ENCODE results near the gene MS4A18.
A peak's percentile ranks its signal among the peaks of the same experiment; 100 is the strongest.

Gene MS4A18

DNA sequence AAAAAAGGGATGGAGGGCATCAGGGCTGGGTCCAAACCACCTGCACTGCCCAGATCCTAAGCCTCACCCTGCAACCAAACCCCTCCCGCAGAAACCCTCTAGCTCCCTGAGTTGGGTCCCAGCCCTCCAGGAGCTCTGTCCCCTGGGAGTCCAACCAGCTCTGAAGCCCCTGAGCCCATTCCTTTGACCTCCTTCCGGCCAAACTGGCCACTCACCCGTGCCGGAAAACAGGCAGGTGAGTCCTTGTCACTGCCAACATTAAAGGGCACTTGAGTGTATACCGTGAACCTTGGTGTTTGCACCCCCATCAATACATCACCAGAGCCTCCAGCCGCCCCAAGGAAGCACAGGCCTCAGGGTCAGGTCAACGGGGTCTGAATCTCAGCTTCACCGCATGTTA lies 43.7 kb downstream of the MS4A18 start:
- DNase-seq = no peak

DNA sequence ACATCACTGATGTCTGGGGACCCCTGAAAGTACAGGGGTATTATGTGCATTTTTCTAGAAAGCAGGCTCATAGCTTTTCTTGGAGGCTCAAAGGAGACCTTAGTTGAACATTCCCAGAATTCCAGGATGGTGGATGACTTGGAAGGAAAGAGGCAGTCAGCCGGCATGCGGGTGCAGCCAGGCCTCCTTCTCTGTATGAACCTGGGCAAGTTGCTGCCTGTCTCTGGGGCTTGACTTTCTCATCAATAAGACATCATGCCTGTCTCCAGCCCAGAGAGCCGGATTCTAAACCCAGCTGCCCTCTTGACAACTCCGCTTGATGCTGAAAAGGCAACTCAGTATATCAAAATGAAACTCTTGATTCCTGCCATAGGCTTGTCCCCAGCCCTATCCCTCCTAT lies 44.8 kb downstream of the MS4A18 start:
- DNase-seq = no peak

DNA sequence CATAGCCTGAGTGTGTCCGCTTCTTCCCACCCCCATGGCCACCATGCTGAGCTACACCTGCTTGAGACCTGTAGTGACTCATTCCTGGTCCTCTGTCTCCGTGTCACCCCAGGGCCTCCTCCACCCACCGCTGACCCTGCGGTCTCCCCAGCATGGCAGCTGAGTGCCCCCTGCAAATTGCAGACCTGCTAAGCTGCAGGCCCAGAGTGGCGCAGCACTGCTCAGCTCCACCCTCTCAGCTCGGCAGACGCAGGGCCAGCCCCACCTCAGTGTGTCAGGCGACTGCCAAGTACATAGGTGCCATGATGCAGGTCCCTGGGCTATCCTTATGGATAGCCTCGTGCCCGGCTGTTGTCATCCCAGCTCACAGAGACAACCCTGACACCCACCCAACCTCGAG lies 45.3 kb downstream of the MS4A18 start:
- DNase-seq = no peak

DNA sequence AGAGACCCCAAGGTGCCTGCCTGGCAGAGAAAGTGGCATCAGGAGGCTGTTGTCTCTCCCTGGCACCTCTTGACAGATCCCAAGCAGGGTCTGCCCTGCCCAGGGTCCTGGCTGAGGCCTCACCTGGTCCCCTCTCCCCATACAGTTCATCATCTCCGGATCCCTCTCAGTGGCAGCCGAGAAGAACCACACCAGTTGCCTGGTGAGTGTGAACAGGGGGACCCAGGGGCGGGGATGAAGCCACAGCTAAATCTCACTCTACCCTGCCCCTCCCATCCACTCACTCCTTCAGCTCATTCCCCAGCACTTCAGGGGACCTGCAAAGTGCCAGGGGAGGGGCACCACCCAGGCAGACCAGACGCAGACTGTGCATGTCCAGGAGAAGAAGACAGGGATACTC lies 46.6 kb downstream of the MS4A18 start:
- DNase-seq = no peak

DNA sequence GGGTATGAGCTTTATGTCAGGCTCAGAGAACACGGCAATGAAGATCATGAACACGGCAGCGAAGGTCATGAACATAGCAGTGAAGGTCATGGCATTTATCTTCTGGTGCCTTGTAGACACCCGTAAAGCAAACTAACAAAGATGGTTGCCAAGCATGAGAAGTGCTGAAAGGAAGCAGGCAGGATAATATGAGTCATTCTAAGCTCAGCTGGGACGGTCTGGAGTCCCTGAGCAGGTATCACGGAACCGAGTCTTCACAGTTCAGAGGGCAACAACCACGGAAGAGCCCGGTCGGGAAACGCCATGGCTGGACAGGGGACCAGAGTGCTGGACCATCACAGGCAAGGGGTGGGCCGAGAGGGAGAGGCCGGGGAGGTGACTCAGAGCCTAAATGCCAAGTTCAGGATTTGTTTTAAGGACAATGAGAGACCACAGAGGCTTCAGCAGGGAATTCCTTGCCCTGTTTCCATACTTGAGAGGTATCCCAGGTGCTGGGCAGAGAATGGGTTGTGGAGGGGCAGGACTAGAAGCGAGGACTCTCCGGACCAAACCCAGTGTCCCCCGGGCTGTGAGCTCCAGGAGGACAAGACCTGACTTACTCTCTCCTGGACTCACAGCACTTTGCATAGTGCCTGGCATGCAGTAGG lies 47.5 kb downstream of the MS4A18 start:
- DNase-seq = no peak

DNA sequence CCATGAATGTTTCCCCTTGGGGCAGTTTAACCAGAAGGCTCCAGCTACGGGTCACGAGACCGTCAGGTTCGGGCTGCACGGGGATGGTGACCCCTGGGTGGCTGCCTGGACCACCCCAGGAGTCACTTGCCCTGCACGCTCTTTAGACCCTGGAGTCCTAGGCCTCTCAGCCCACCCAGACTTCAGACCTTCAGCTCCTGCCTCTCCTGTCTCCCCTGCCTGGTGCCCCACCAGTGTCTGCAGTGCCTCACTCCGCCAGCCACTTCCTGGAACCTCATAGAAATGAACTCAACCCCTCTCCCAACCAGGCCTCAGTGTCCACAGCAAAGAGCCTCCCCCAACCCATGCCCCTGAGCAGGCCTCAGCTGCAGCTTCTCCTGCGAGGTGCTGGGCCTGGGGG lies 48.1 kb downstream of the MS4A18 start:
- DNase-seq = no peak

DNA sequence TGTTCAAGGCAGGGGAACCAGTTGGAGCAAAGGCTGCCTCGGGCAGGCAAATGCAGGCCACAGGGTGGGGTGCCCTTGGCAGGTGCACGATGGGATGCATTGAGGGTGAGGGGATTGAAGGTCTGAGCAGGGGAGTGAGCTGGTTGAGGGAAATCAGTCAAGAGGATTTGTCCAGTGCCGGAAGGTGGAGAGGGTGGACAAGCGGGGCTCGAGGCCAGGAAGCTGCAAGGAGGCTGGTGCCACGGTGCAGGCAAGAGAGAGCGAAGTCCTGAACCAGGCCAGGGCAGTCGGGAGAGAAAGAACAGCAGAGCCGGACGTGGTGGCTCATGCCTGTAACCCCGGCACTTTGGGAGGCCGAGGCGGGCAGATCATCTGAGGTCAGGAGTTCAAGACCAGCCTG lies 50.2 kb downstream of the MS4A18 start:
- no peak for DNase-seq

DNA sequence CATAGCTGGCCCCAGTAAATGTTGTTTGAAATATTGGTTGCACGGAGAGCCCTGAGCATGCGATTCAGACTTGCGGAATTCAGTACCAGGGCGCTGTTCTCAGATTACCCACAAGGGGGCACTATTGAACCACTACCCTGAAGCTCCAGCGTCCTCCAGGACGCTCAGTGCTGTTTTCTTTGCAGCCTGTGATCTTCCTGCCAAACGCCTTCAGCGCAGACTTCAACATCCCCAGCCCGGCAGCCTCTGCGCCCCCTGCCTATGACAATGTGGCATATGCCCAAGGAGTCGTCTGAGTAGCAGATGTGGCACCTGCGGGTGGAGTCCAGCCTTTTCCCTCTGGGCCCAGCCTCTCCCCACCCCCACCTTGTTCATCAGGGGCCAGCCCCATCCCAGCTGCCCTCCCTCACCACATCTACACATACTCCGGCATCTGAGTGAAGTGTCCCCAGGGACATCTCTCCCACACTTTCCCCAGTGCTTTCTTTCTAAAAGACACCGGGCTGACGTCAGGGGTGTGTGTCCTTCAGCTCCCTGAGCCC lies 51.0 kb downstream of the MS4A18 start:
- peak; percentile 31 to 59 for DNase-seq

DNA sequence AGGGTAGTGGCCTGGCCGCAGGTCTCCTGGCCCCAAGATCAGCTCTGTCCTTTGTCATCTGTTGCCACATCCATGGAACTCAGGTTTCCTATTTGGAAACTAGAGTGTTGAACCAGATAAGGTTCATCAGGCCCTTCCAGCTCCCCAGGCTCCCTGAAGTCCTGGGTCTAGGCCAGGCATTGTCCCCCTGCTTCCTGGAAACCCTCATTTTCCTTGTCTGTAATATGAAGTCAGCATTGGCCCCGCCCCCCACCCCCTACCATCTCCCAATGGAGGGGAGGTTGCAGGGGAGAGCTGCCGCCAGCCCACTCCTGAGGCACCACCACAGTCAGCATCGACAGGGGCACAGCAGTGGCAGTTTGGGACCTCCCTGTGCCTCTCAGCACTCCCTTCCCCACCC lies 51.6 kb downstream of the MS4A18 start:
- DNase-seq = no peak

DNA sequence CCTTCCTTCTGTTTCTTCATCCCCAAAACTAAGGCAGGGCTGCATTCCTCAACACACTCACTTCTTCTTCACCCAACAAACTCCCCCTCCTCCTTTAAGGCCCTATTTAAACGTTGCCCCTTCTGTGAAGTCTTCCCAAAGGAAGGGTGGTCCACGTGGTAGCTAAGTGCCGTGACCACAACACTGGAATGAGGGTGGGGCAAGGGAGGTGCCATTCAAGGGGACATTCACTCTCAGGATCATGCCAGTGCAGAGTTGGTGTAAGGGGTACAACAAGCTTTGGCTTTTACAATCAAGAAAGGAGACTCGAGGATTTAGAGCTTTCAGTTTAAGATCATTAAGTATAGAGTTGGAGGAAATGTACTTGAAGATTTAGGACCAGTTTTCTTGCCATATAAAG lies 52.6 kb downstream of the MS4A18 start:
- DNase-seq = no peak

DNA sequence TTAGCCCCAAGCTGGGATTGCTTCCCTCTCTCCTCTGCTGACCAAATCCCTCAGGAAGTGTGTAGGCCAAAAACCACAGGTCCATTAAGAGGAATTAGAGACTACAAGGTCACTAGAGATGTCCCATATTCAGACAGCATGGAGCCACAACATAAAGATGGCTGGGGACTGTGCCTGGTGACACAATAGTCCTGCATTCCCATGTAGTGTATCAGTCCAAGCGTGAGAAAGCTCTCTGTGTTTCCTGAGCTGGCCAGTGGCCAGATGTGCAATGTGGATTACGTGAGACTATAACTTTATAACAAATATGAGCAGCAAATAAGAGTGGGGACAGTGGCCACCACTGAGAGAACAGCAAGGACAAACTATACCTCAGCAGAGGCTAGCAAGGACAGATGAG lies 53.1 kb downstream of the MS4A18 start:
- no peak for DNase-seq

DNA sequence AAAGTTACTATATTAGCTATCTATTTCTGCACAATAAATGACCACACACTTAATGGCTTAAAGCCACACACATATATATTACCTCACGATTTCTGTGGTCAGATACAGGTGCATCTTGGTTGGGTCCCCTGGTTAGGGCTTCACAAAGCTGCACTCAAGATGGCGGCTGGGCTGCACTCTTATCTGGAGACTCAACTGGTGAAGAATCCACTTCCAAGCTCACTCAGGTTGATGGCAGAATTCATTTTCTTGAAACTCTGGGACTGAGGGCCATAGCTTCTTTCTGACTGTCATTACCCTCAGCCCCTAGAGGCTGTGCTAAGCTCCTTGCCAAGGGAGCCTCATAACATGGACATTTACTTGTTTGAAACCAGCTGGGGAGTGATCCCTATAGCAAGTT lies 55.5 kb downstream of the MS4A18 start:
- no peak for DNase-seq

DNA sequence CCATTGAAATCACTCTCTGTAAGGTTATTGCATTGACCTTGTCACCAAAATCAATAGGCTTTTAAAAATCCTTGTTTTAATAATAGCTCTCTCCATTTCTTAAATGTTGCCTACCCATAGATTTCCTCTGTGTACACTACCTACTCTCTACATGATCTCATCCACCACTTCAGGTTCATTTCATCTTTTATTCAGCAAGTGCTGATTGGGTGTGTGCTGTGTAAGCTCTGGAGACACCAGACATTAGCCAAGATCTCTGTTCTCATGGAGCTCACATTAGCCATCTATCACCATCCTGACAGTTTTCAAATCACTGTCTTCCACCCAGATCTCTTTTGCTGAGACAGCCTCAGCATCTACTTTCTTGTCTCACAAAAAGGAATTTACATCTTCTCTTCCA lies 56.3 kb downstream of the MS4A18 start:
- no peak for DNase-seq

DNA sequence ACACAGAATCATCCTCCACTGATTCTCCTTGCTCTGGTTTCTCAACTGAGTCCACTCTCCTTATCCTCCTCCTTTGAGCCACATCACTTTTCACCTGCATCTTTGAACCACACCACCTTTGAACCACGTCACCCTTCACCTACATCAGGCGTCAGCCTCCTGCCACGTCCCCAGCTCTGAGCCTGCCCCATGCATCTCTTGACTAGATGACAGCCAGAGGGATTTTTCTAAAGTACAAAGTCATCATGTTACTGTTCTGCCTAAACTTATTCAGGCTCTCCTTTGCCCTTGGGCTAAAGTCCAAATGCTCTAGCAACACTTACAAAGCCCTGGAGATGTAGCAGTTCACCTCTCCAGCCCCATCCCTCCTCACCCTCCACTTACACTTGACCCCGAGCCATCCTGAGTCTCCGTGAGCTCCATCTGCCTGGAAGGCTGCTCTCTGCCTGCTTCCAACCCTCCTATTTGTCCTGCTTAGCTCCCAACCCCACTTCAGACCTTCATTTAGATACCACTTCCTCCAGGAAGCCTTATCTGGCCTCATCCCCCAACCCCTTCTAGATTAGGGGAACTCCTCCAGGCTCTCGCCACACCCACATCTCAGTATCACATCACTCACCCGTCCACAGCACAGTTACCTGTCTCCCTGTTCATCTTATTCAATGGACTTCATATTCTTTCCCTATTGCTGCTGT lies 56.9 kb downstream of the MS4A18 start:
- no peak for DNase-seq

DNA sequence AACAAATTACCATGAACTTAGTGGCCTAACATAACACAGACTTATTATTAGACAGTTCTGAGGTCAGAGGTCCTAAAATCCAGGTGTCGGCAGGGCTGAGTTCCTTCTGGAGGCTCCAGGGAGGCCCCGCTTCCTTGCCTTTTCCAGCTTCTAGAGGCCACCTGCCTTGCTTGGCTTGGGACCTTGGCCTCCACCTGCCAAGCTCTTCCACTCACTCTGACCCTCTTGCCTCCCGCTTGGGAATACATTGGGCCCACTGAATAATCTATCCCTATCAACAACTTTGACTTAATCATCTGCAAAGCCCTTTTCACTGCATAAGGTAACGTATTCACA lies 57.4 kb downstream of the MS4A18 start:
- DNase-seq = no peak

DNA sequence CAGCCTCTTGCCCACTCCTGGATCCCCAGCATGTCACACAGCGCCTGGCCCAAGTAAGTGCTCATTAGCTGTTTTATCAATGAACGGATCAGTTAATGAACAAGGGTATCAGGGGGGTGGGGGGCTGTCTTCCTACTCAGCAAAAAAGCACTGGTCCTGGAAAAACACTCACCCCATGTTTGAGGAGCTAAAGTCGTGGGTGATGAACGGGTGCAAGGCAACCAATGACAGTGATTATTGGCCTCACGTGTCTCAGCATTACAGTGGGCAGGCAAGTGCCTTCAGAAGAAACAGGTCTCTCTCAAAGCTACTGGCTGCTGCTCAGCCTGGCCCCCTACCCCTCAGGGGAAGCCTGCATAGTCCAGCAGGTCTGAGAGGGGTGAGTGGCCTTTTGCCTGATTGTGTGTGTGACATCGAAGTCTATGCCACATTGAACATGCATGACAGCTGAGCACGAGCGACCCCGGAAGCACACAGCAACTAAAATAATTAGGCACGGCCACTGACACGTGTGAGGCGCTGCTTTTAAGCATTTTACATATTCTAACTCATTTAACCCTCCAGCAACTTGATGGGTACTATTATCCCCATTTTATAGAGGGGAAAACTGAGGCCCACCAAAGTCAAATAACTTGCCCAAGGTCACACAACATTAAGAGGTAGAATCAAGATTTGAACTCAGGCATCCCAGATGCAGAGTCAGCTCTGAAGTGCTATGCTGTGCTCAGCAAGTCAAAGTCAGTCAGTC lies 58.0 kb downstream of the MS4A18 start:
- DNase-seq = no peak

DNA sequence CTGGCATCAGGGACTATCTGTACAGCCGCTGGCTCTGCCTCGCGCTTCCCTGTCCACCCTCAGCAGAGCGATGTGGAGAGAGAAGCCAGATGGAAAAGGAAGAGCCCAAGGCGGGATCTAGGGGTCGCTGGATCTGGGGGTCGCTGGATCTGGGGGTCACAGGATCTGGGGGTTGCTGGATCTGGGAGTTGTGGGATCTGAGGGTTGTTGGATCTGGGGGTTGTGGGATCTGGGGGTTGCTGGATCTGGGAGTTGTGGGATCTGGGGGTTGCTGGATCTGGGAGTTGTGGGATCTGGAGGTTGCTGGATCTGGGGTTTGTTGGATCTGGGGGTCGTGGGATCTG lies 58.6 kb downstream of the MS4A18 start:
- DNase-seq = no peak

DNA sequence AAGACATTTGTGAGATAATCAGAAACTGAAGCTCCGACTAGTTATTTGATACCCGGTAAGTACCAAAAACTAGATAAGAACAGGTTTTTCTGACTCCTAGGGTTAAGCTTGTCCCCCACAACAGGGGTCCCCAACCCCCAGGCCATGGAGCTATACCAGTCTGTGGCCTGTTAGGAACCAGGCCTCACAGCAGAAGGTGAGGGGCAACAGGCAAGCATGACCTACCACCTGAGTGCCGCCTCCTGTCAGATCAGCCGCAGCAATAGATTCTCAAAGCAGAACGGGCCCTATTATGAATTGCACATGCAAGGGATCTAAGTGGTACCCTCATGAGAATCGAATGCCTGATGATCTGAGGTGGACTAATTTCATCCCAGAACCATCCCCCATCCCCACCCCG lies 59.4 kb downstream of the MS4A18 start:
- no peak for DNase-seq

DNA sequence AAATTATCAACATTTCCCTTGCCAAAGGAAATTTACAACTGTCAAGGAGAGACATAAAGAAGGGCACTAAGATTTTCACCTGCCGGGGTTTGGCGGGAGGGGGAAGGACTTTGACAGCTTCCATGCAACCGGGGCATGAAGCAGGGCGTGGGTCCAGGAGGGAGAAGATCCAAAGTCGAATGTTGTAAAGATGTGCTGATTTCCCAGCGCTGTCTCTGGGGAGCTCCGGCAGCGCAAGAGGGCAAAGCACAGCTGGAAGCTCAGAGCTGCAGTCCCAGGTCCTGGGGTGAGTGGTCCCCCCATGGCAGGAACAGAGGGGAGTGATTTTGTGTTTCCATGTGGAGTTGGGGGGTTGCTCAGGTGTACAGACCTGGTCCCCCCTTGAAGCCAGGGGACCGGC lies 60.6 kb downstream of the MS4A18 start, which contains the start of gene MS4A10:
MS4A10 (plus strand) TSS at position 198 of the 400 bp plus-strand sequence. CDS start 5,003 bp downstream, outside the sequence.
- no peak for DNase-seq

DNA sequence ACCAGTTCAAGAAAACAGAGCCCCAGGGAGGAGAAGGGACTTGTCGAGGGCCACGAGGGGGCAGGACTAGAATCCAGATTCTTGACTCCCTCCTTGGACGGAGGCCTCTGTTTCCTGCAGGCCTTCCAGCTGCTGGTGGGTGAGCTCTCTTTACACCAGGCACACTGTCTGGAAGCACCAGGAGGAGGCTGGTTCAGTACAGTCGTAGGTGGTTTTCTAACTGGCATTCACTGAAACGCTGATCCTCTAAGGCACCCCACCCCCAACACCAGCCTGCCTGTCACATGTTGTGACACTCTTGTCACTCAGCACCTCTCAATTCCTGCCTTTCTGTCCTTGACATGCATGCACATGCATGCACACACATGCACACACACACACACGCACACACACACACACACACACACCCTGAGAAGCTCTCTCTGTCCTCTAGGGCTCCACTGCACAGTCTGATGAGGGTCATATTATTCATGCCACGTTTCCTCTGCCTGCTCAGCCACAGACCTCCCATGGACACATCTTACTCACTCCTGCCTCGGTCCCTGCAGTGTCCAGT lies 61.4 kb downstream of the MS4A18 start:
- DNase-seq = no peak

DNA sequence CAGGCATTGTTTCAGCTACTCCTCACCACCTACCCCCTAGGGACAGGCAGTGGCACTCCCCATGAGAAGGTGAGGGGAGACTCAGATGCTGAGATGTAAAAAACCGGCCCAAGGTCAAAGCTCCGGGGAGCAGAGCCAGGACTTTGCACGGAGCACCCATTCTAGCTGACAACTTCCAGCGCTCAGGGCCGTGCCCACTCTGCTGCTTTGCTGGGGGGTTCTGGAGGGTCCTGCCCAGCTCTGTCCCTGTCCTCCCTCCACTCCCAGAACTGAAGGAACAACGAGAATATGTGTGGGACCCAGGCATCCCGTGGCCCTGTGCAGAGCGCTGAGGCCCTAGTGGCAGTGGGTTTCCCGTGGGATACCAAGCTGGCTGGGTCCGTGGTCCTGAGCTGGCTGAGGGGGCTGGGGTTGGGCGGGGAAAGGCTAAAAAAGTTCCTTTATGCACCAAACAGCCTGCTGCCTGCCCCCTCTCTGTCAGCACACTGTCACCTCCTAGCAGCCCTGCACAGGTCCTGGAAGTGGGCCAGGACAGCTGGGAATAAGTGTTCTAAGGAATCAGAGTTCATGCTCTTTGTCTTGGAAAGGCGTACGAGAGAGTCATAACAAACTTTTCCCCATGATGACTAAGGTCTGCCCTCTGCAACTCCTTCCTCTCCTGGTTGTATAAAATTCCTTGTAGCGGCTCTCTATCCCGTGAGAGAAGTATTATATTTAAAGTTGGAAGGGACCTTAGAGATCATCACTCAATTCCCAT lies 62.5 kb downstream of the MS4A18 start:
- no peak for DNase-seq

DNA sequence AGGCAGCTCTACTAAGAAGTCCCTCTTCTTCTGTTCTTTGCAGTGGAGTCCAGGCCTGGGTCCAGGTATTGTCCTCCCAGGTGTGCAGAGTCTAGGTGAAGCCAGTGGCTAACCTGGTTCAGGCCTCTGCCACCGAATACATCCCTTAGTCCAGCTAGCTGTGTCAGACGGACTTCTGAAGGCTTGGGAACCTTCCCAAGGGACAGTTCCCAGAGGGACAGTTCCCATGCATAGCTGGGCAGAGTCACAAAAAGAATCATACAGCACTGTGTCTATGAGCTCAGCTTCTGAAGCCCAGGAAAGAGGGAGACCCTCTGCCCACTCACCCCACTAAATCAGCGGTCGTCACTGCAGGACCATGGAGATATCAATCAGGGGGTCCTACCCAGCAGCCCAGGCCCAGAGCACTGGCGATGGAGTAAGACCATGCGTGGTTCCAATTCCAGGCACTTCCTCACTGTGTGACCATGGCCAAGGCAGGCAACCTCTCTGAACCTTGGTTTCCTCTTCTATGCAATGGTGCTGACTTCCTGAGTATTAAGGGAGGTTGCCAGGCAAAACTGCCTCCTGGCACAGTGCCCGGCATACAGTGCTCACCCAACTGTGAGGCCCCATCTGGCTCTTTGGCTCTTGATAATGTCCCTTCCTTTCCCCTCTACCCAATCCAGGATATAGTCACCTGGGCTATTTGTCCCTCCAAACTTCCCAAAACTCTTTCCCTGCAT lies 64.0 kb downstream of the MS4A18 start:
- no peak for DNase-seq

Data from SHP77 (cell line).